Right lobe of liver (tissue), 6 donors: ENCODE data around the gene ERVMER34-1. TPM values are rescaled to one million over a fixed set of nuclear protein-coding genes. Genes with fewer than 3 reads are reported as not detected.

Source experiments
- ATAC-seq, 4 donors: fragments of 200-7000 bp; cut with Tn5 transposase; one replicate each; pipeline ENCODE4 v1.9.1; 2020; ENCODE audit warnings: mild to moderate bottlenecking in 4 of 4, moderate library complexity in 4 of 4
- DNase-seq, 3 donors: peaks; one replicate each; pipeline ENCODE4 v3.0.0-alpha.2; 2020
- H3K27ac ChIP-seq, 3 donors: fragments of 200-600 bp; one replicate each; pipeline ENCODE4 v1.8.0; 2022
- H3K27me3 ChIP-seq, 2 donors: fragments of 200-600 bp; one replicate each; pipeline ENCODE4 v1.8.0; 2022
- H3K36me3 ChIP-seq, 4 donors: fragments of 200-600 bp; sonication (generic) in 1 of 4; one replicate each; pipeline versions ENCODE4 v1.5.1 to v1.8.0; 2017 to 2022; ENCODE audit warnings: control low read depth in 1 of 4
- H3K4me1 ChIP-seq, 4 donors: fragments of 200-600 bp; sonication (generic) in 1 of 4; one replicate each; pipeline versions ENCODE4 v1.5.1 to v1.8.0; 2017 to 2022; ENCODE audit warnings: control low read depth in 1 of 4
- H3K4me3 ChIP-seq, 3 donors: fragments of 200-600 bp; one replicate each; pipeline ENCODE4 v1.8.0; 2022
- H3K9me3 ChIP-seq, 4 donors: fragments of 200-600 bp; sonication (generic) in 1 of 4; one replicate each; pipeline versions ENCODE4 v1.5.1 to v1.8.0; 2017 to 2022; ENCODE audit warnings: control low read depth in 1 of 4
- POLR2A ChIP-seq: fragments of 450-650 bp; IDR thresholded peaks from one replicate; pipeline ENCODE4 v1.6.1; 2017; ENCODE audit warnings: antibody characterized with exemption, mild to moderate bottlenecking
- WGBS: methylation state at CpG from one replicate; pipeline ENCODE4 v1.1.6; 2018; ENCODE audit warnings: low coverage, low lambda C conversion rate; ENCODE audit not compliant: insufficient coverage; ENCODE audit errors: missing lambda C conversion rate; 5-methylcytosine and 5-hydroxymethylcytosine counted together
- intact Hi-C, 2 donors: fragments of 100-400 bp; cut with DNase I; formaldehyde crosslinking; loops; one replicate each; pipeline versions ENCODE4 v1.11.2 to v1.14.1; 2022
- microRNA-seq, 2 donors: library from miRNA; unstranded; fragments of <30 nt; microRNA quantifications; one replicate each; pipeline ENCODE4, GENCODE V29; 2019 to 2020
- small RNA-seq, 2 experiments: library from RNA; depleted of rRNA; stranded (forward); fragments of <200 nt; gene quantifications; one replicate each; pipeline ENCODE3, GENCODE V24; 2016
- total RNA-seq, 6 experiments: library from RNA; depleted of rRNA in 2 of 6; stranded (reverse); fragments of >200 nt in 2 of 6; fragmentation: NEBNext Ultra II Directional in 3 of 6; extraction: Animal tissue kit (Norgen Biotek cat#: 25700) in 3 of 6; gene quantifications; one replicate each; pipeline versions ENCODE4 v1.1.0 to v1.2.4, GENCODE V29; 2016 to 2023
- TF ChIP-seq, protein P1 (sequence below), 4 donors: fragments of 200-600 bp in 3 of 4; fragments of 450-650 bp in 1 of 4; IDR thresholded peaks; one replicate each; pipeline versions ENCODE4 v1.5.1 to v1.8.0; 2016 to 2022; ENCODE audit warnings: antibody characterized with exemption in 4 of 4, mild to moderate bottlenecking in 2 of 4
- donor health status: DM: no; HTN: yes; CAD: no.
- donor health status: DM: no; HTN: no; CAD: no.
- donor health status: DM: no; HTN: no; CAD: no.
- donor health status: DM: no; HTN: yes; CAD: no.
- donor health status: DM: no; HTN: yes; CAD: no.

ERVMER34-1 gene
- total RNA-seq, 6 experiments from 2014 or later = 0.04 to 0.20 (median 0.15) TPM; not detected in 2

- TF ChIP-seq, protein P1, sequence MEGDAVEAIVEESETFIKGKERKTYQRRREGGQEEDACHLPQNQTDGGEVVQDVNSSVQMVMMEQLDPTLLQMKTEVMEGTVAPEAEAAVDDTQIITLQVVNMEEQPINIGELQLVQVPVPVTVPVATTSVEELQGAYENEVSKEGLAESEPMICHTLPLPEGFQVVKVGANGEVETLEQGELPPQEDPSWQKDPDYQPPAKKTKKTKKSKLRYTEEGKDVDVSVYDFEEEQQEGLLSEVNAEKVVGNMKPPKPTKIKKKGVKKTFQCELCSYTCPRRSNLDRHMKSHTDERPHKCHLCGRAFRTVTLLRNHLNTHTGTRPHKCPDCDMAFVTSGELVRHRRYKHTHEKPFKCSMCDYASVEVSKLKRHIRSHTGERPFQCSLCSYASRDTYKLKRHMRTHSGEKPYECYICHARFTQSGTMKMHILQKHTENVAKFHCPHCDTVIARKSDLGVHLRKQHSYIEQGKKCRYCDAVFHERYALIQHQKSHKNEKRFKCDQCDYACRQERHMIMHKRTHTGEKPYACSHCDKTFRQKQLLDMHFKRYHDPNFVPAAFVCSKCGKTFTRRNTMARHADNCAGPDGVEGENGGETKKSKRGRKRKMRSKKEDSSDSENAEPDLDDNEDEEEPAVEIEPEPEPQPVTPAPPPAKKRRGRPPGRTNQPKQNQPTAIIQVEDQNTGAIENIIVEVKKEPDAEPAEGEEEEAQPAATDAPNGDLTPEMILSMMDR (IDR thresholded peaks at IDR 0.05) = no peak
- no peak for TF ChIP-seq POLR2A
Measured at GRCh38 chr4:52694936-52695335, 56.3 kb downstream of the ERVMER34-1 start.

DNA sequence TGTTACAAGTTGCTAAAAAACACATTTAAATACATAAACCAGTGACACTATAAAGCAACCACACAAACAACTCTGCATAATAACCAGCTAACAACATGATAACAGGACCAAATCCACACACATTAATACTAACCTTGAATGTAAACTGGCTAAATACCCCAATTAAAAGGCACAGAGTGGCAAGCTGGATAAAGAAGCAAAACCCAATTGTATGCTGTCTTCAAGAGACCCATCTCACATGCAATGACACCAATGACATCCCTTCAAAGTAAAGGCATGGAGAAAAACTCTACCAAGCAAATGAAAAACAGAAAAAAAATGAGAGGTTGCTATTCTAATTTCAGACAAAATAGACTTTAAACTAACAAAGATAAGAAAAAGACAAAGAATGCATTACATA, 57.7 kb downstream of the ERVMER34-1 start:
- H3K4me3 ChIP-seq = no peak overlapping the region
- H3K27ac ChIP-seq = no peak overlapping the region
- DNase-seq (no peak), ATAC-seq (no peak)
- intact Hi-C loops = no loop called here
- no peaks in the 10 kb centered on the region for H3K27me3 ChIP-seq
- no peak for TF ChIP-seq POLR2A
- TF ChIP-seq, protein P1 (IDR thresholded peaks at IDR 0.05) = no peak
- no peaks in the 10 kb centered on the region for H3K4me1 ChIP-seq
- no peaks in the 10 kb centered on the region for H3K36me3 ChIP-seq
- no peaks in the 10 kb centered on the region for H3K9me3 ChIP-seq

More at GRCh38 chr4:52694936-52695335, 56.3 kb downstream of the ERVMER34-1 start:
- H3K27me3 ChIP-seq = no peaks in the 10 kb centered on the region
- 65% methylated on average over 2 of the region's 2 CpGs for WGBS
- H3K4me1 ChIP-seq = no peaks in the 10 kb centered on the region
- H3K27ac ChIP-seq = no peak overlapping the region
- H3K36me3 ChIP-seq = no peaks in the 10 kb centered on the region
- no peaks in the 10 kb centered on the region for H3K9me3 ChIP-seq
- no peak overlapping the region for H3K4me3 ChIP-seq
- intact Hi-C loops = no loop called here
- ATAC-seq = no peak
- no peak for DNase-seq

Small RNAs within 50 kb of the gene (microRNA-seq; reads per million reads assigned to microRNA genes)
- gene MIR4449 = 2.6 to 7.1 reads per million in 2 donors

Small RNAs within 50 kb of the gene (small RNA-seq; reads per million reads assigned to genes)
- 0.13 to 0.87 reads per million in 2 experiments for gene MIR4449
- gene RF00019 = 0 reads per million in 2 experiments
- 0 reads per million in 2 experiments for gene RF00568
- 9.6 to 17.8 reads per million in 2 experiments for gene SNORA26

Other genes with a start within 250 kb of the ERVMER34-1 start
- gene USP46, start 92.1 kb downstream of the ERVMER34-1 start, total RNA-seq = 1 to 10 TPM; 4.0 to 5.7 (median 4.9) TPM
- 1 to 10 TPM in 1 of 6 experiments, under 1 TPM in 5; 0.26 to 1.3 (median 0.37) TPM for gene RASL11B, start 110.9 kb upstream of the ERVMER34-1 start, total RNA-seq